Type B pancreatic cell (in vitro differentiated cells): ENCODE data around the gene PDXDC1. TPM values are rescaled to one million over a fixed set of nuclear protein-coding genes. Genes with fewer than 3 reads are reported as not detected.
"Not testable (repeated sequence)": the region's sequence is repeated elsewhere in the genome, so short reads cannot be mapped to it uniquely, and the experiment has no call there.

ENCODE experiments used
- DNase-seq: peaks from one replicate; pipeline ENCODE4 v3.0.0; 2021; ENCODE audit warnings: mixed read lengths; ENCODE audit not compliant: unreplicated experiment; ENCODE audit errors: extremely low spot score
- H3K27ac Mint-ChIP-seq: 2 replicates; pipeline ENCODE4 v1.8.0; 2021; ENCODE audit warnings: mild to moderate bottlenecking, mixed read lengths
- H3K27me3 Mint-ChIP-seq: 2 replicates; pipeline ENCODE4 v1.8.0; 2021; ENCODE audit warnings: mixed read lengths
- H3K36me3 Mint-ChIP-seq: 2 replicates; pipeline ENCODE4 v1.8.0; 2021; ENCODE audit warnings: mixed read lengths
- H3K4me1 Mint-ChIP-seq: one replicate; pipeline ENCODE4 v1.8.0; 2021; ENCODE audit warnings: mixed read lengths; ENCODE audit not compliant: unreplicated experiment
- H3K4me3 Mint-ChIP-seq: 2 replicates; pipeline ENCODE4 v1.8.0; 2021; ENCODE audit warnings: mild to moderate bottlenecking, mixed read lengths
- H3K9me3 Mint-ChIP-seq: 2 replicates; pipeline ENCODE4 v1.8.0; 2021; ENCODE audit warnings: mixed read lengths
- total RNA-seq: library from RNA; stranded (reverse); gene quantifications from 2 replicates; pipeline ENCODE4 v1.2.1, GENCODE V29; 2021; ENCODE audit warnings: low replicate concordance
- TF ChIP-seq, protein P1 (sequence below): fragments of 200-600 bp; sonication (generic); conservative IDR thresholded peaks from 2 replicates; pipeline ENCODE4 v1.5.0; 2021; ENCODE audit warnings: antibody characterized with exemption, mild to moderate bottlenecking

PDXDC1 gene
- total RNA-seq, 1 donor from 2014 or later, result 130 TPM

DNA sequence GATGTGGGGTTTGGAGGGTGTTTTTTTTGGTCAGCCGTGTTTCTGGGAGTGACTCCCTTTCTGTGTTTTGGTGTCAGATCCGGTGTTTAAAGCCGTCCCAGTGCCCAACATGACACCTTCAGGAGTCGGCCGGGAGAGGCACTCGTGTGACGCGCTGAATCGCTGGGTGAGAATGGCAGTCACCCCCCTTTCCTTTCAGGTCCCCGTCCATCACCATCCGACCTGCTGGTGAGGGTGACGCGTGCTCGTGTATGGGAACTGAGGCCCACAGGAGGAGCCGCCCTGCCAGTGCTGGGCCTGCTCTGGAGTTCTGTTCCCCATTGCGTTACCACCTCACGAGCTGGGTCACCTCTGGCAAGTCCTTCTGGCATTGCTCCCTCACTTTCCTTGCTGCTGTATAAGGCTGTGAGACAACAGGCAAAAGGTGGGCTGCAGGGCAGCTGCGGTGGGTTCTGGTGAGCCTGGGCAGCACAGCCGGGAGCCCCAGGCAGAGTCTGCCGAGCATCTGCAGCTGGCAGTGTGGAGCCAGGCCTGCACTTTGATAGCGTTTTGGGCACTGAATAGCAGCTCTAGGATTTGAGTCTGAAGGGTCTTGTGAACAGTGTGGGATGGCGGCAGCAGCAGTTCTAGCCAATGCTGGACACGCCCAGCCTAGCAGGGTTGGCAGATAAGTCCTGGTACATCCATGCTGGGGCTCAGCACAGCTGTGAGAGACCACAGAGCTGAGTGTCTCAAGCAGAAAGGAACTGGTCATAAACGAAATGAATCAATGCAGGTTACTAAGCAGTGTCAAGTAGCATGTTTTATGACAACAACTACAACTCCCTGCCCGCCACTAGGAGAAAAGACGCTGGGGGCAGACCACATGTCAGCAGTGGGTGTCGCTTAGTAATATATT is 54.2 kb downstream of the PDXDC1 start:
- H3K27ac Mint-ChIP-seq, result peak overlapping the region; percentile 38
- H3K36me3 Mint-ChIP-seq, result peaks cover 36% of the 10 kb centered on the region
- H3K4me3 Mint-ChIP-seq, H3K9me3 Mint-ChIP-seq, H3K27me3 Mint-ChIP-seq, DNase-seq: not testable (repeated sequence)
- peaks cover 11% of the 10 kb centered on the region for H3K4me1 Mint-ChIP-seq

DNA sequence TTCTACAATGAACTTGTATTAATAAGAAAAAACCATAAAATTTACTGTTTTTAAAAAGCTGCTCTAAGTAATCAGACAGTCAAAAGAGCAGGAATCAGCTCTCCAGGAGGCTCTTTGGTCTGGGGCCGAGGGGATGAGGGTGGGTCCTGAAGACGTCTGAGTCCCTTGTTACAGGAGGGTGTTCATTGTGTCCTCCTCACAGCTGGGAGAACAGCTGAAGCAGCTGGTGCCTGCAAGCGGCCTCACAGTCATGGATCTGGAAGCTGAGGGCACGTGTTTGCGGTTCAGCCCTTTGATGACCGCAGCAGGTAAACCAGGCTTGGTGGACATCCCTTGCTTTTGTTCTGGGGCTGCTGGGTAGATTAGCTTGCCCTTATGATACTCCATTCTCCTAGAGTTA is 54.9 kb downstream of the PDXDC1 start:
- H3K36me3 Mint-ChIP-seq, result peaks cover 35% of the 10 kb centered on the region

DNA sequence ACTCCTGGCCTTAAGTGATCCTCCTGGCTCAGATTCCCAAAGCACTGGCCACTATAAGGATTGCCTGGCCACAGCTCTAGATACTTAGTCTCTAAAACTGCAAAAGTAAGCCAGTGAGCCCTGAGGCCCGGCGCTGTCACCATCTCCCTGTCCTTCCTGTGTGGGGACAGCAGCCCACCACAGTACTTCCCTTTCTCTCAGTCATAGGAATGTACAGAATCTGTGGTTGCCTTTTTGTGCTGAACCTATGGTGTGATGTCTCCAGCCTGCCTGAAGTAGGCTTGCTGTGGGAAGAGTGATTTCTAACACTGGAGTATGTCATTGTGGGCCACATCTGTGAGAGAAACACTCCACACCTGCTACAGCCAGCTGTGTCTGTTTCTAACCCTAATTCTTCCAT is 56.4 kb downstream of the PDXDC1 start:
- DNase-seq, result no peak
- TF ChIP-seq, protein P1, sequence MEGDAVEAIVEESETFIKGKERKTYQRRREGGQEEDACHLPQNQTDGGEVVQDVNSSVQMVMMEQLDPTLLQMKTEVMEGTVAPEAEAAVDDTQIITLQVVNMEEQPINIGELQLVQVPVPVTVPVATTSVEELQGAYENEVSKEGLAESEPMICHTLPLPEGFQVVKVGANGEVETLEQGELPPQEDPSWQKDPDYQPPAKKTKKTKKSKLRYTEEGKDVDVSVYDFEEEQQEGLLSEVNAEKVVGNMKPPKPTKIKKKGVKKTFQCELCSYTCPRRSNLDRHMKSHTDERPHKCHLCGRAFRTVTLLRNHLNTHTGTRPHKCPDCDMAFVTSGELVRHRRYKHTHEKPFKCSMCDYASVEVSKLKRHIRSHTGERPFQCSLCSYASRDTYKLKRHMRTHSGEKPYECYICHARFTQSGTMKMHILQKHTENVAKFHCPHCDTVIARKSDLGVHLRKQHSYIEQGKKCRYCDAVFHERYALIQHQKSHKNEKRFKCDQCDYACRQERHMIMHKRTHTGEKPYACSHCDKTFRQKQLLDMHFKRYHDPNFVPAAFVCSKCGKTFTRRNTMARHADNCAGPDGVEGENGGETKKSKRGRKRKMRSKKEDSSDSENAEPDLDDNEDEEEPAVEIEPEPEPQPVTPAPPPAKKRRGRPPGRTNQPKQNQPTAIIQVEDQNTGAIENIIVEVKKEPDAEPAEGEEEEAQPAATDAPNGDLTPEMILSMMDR, result no peak
- Mint-ChIP-seq H3K9me3 (no peaks in the 10 kb centered on the region), H3K27ac (no peak overlapping the region), H3K4me3 (no peak overlapping the region), H3K36me3 (peaks cover 28% of the 10 kb centered on the region), H3K27me3 (no peaks in the 10 kb centered on the region), H3K4me1 (peaks cover 11% of the 10 kb centered on the region)

More for the DNA sequence above, 54.9 kb downstream of the PDXDC1 start:
- H3K9me3 Mint-ChIP-seq, H3K4me3 Mint-ChIP-seq, DNase-seq, H3K27me3 Mint-ChIP-seq: not testable (repeated sequence)
- Mint-ChIP-seq H3K4me1 (peaks cover 11% of the 10 kb centered on the region), H3K27ac (peak overlapping the region; percentile 63)

DNA sequence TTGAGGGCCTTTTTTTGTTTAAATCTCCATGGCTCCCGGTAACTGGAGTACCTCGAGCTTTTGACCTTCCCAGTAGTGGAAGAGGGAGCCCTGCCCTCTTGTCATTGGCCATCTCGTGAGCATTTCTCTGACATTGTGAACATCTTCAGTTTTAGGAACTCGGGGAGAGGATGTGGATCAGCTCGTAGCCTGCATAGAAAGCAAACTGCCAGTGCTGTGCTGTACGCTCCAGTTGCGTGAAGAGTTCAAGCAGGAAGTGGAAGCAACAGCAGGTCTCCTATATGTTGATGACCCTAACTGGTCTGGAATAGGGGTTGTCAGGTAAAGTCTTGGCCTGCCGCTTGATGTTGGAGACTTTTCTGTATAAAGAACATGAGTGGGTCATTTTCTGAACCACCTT is 56.8 kb downstream of the PDXDC1 start:
- Mint-ChIP-seq H3K4me3 (no peak overlapping the region), H3K9me3 (no peaks in the 10 kb centered on the region), H3K27me3 (no peaks in the 10 kb centered on the region), H3K27ac (no peak overlapping the region), H3K36me3 (peaks cover 28% of the 10 kb centered on the region), H3K4me1 (peaks cover 11% of the 10 kb centered on the region)
- no peak for DNase-seq
- TF ChIP-seq, protein P1, result no peak

DNA sequence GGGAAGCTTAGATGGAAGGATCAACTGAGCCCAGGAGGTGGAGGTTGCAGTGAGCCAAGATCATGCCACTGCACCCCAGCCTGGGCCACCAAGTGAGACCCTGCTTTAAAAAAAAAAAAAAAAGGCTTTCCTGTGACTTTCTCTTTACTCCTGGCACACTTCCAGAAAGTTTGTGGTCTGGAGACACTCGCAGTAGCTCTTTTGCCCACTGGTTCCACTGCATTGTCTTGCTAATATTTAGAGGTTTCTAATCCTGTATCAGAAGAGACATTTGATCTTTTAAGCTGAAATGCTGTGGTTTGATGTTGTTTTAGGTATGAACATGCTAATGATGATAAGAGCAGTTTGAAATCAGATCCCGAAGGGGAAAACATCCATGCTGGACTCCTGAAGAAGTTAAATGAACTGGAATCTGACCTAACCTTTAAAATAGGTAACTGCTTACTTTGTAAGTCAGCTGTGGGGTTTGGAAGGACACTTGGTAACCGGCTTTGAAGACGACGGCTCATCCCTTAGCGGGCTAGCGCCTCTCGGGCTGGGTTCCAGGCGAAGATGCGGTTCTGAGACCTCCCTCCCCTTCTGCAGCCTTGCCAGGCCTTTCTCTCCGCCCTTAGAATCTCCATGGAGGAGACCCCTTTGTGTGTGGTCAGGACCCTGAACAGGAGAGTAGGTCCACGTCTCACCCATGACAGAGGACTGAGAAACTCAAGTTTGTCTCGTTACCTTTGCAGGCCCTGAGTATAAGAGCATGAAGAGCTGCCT is 57.9 kb downstream of the PDXDC1 start:
- H3K9me3 Mint-ChIP-seq, result no peaks in the 10 kb centered on the region
- no peak overlapping the region for H3K27ac Mint-ChIP-seq
- DNase-seq, result no peak
- TF ChIP-seq, protein P1, result no peak
- H3K36me3 Mint-ChIP-seq, result peaks cover 28% of the 10 kb centered on the region
- no peaks in the 10 kb centered on the region for H3K27me3 Mint-ChIP-seq
- no peak overlapping the region for H3K4me3 Mint-ChIP-seq
- H3K4me1 Mint-ChIP-seq, result peaks cover 10% of the 10 kb centered on the region

DNA sequence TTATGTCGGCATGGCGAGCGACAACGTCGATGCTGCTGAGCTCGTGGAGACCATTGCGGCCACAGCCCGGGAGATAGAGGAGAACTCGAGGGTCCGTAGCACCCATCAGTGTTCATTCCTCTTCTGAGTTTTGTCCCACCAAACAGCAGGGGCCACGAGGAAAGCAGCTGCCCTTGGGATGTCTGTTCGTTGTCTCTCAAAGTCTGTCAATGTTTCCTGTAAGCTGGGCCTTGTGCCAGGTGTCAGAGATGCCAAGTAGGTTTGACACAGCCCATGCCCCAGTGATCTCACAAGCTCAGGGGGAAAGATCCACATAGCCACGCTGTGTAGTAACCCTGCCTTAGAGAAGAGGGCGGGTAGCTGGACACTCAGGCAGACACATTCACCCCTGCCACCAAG is 58.5 kb downstream of the PDXDC1 start:
- TF ChIP-seq, protein P1, result no peak
- H3K4me1 Mint-ChIP-seq, result peaks cover 7% of the 10 kb centered on the region
- no peak overlapping the region for H3K4me3 Mint-ChIP-seq
- no peaks in the 10 kb centered on the region for H3K27me3 Mint-ChIP-seq
- no peaks in the 10 kb centered on the region for H3K9me3 Mint-ChIP-seq
- DNase-seq, result no peak
- peaks cover 25% of the 10 kb centered on the region for H3K36me3 Mint-ChIP-seq
- H3K27ac Mint-ChIP-seq, result no peak overlapping the region
